IPS-15b (cell line): ENCODE measurements around the gene HMX3.
"Not testable (repeated sequence)": the region's sequence is repeated elsewhere in the genome, so short reads cannot be mapped to it uniquely, and the experiment has no call there.

Source experiments
- H3K27me3 ChIP-seq: one replicate; pipeline ENCODE4 v1.6.1; 2013; ENCODE audit warnings: low read length; ENCODE audit not compliant: control insufficient read depth, insufficient read depth
- H3K36me3 ChIP-seq: one replicate; pipeline ENCODE4 v1.6.1; 2013; ENCODE audit warnings: low read length; ENCODE audit not compliant: control insufficient read depth, insufficient read depth
- H3K4me1 ChIP-seq: one replicate; pipeline ENCODE4 v1.6.1; 2013; ENCODE audit warnings: mild to moderate bottlenecking, low read length; ENCODE audit not compliant: control insufficient read depth, insufficient read depth
- H3K4me3 ChIP-seq: one replicate; pipeline ENCODE4 v1.5.1; 2013; ENCODE audit warnings: low read depth, low read length
- H3K9ac ChIP-seq: one replicate; pipeline ENCODE4 v1.6.1; 2013; ENCODE audit warnings: low read depth, mild to moderate bottlenecking, low read length
- H3K9me3 ChIP-seq: one replicate; pipeline ENCODE4 v1.6.1; 2013; ENCODE audit warnings: mild to moderate bottlenecking, low read length; ENCODE audit not compliant: control insufficient read depth, insufficient read depth

HMX3 gene

GRCh38 chr10:123166618-123167017 is 30.8 kb downstream of the HMX3 start:
- no peak overlapping the region for H3K9ac ChIP-seq
- no peaks in the 10 kb centered on the region for H3K27me3 ChIP-seq
- peaks cover 12% of the 10 kb centered on the region for H3K36me3 ChIP-seq
- no peaks in the 10 kb centered on the region for H3K4me1 ChIP-seq
- H3K4me3 ChIP-seq: no peak overlapping the region
- no peaks in the 10 kb centered on the region for H3K9me3 ChIP-seq

- Histone ChIP-seq H3K4me1 (no peaks in the 10 kb centered on the region), H3K9ac (no peak overlapping the region), H3K36me3 (peaks cover 4% of the 10 kb centered on the region), H3K4me3 (no peak overlapping the region), H3K27me3 (no peaks in the 10 kb centered on the region), H3K9me3 (no peaks in the 10 kb centered on the region)
Observed at GRCh38 chr10:123170961-123171360, 35.2 kb downstream of the HMX3 start.

- H3K9ac ChIP-seq, H3K27me3 ChIP-seq, H3K9me3 ChIP-seq, H3K36me3 ChIP-seq, H3K4me3 ChIP-seq, H3K4me1 ChIP-seq: not testable (repeated sequence)
Observed at GRCh38 chr10:123171616-123172015, 35.8 kb downstream of the HMX3 start.

- no peaks in the 10 kb centered on the region for H3K4me1 ChIP-seq
- H3K27me3 ChIP-seq: no peaks in the 10 kb centered on the region
- H3K36me3 ChIP-seq: peaks cover 4% of the 10 kb centered on the region
- no peak overlapping the region for H3K4me3 ChIP-seq
- H3K9me3 ChIP-seq: no peaks in the 10 kb centered on the region
- H3K9ac ChIP-seq: no peak overlapping the region
Observed at GRCh38 chr10:123175389-123176387, 39.9 kb downstream of the HMX3 start.

- H3K4me3 ChIP-seq, H3K27me3 ChIP-seq, H3K36me3 ChIP-seq, H3K9me3 ChIP-seq, H3K4me1 ChIP-seq, H3K9ac ChIP-seq: not testable (repeated sequence)
Observed at GRCh38 chr10:123178390-123178789, 42.6 kb downstream of the HMX3 start.

GRCh38 chr10:123180101-123181090 is 44.6 kb downstream of the HMX3 start:
- Histone ChIP-seq H3K9me3 (no peaks in the 10 kb centered on the region), H3K9ac (no peak overlapping the region), H3K27me3 (no peaks in the 10 kb centered on the region), H3K4me3 (no peak overlapping the region), H3K36me3 (peaks cover 4% of the 10 kb centered on the region), H3K4me1 (no peaks in the 10 kb centered on the region)

- no peak overlapping the region for H3K4me3 ChIP-seq
- H3K27me3 ChIP-seq: no peaks in the 10 kb centered on the region
- H3K9me3 ChIP-seq: no peaks in the 10 kb centered on the region
- H3K4me1 ChIP-seq: no peaks in the 10 kb centered on the region
- no peaks in the 10 kb centered on the region for H3K36me3 ChIP-seq
- no peak overlapping the region for H3K9ac ChIP-seq
Observed at GRCh38 chr10:123183724-123184123, 48.0 kb downstream of the HMX3 start.

- Histone ChIP-seq H3K9me3 (no peaks in the 10 kb centered on the region), H3K4me1 (no peaks in the 10 kb centered on the region), H3K27me3 (no peaks in the 10 kb centered on the region), H3K4me3 (no peak overlapping the region), H3K36me3 (no peaks in the 10 kb centered on the region), H3K9ac (no peak overlapping the region)
Observed at GRCh38 chr10:123187781-123188180, 52.0 kb downstream of the HMX3 start.
